ENCODE results near the gene SRSF4.

SRSF4 gene

DNA sequence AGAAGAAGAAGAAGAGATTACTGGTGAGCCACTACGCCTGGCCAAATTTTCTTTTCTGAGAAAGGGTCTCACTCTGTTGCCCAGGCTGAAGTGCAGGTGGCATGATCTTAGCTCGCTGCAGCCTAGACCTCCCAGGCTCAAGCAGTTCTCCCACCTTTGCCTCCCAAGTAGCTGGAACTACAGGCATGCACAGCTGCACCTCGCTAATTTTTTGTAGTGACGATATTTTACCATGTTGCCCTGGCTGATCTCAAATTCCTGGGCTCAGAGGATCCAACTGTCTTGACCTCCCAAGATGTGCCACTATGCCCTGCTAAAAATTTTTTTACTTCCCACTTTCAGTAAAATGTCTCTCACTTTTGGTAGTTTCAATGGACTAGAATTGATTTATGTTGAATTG, 82.4 kb downstream of the SRSF4 start:
- DNase-seq (ENCODE audit: low spot score): no peak
- Mint-ChIP-seq H3K9me3 (no peaks in the 10 kb centered on the region), H3K4me1 (ENCODE audit: low read depth) (peaks cover 3% of the 10 kb centered on the region), H3K4me3 (no peak overlapping the region), H3K36me3 (ENCODE audit: low read depth) (peaks cover 26% of the 10 kb centered on the region), H3K27me3 (ENCODE audit: low read depth) (no peaks in the 10 kb centered on the region), H3K27ac (no peak overlapping the region)

Data from T-helper 2 cell treated with Interferon-gamma antibody and Interleukin-4, amounts not matched to agents 5 μg/mL and 100 μg/mL, for 36 hours (primary cell).